Measurements from ENCODE around the gene CALN1. TPM values are rescaled to one million over a fixed set of nuclear protein-coding genes. Genes with fewer than 3 reads are reported as not detected.

Gene CALN1
- total RNA-seq, 2 donors from 2014 or later = 4.3 to 6.9 TPM

DNA sequence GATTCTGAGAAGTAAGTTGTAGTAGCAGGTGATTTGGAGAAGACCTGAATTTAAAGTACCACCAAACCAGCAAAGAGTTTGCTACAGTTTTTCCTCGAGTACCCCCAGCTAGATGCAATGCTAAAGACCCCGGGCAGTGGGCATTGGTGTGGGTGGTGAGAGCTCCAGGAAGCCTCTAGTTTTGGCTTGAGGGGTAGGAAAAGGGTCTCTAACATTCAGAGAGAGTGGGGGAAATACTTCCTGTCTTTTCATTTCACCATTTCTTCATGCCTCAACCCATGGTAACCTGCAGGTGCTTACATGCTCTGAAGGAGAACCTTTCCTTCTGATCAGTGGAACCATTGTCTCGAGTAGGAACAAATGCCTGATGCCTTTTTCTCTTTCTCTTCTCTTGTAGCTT is 352.2 kb downstream of the CALN1 start:
- H3K4me3 Mint-ChIP-seq = no peak overlapping the region
- H3K36me3 Mint-ChIP-seq (ENCODE audit: low read depth) = no peaks in the 10 kb centered on the region
- no peaks in the 10 kb centered on the region for H3K27me3 Mint-ChIP-seq (ENCODE audit: insufficient read depth)
- no peaks in the 10 kb centered on the region for H3K4me1 ChIP-seq (ENCODE audit: control insufficient read depth, insufficient read depth, low read length)
- H3K4me1 Mint-ChIP-seq = no peaks in the 10 kb centered on the region
- H3K9me3 ChIP-seq (ENCODE audit: control insufficient read depth, low read length) = peaks cover 9% of the 10 kb centered on the region
- no peak overlapping the region for H3K27ac ChIP-seq (ENCODE audit: low read depth, low read length)
- 60 to 85% methylated on average over 1 to 3 of the region's 3 CpGs for WGBS, 2 experiments (ENCODE audit: insufficient coverage in 1 of 2, insufficient read length in 1 of 2)
- H3K36me3 ChIP-seq (ENCODE audit: control insufficient read depth, insufficient read depth, low read length) = no peaks in the 10 kb centered on the region
- TF ChIP-seq, protein P1, sequence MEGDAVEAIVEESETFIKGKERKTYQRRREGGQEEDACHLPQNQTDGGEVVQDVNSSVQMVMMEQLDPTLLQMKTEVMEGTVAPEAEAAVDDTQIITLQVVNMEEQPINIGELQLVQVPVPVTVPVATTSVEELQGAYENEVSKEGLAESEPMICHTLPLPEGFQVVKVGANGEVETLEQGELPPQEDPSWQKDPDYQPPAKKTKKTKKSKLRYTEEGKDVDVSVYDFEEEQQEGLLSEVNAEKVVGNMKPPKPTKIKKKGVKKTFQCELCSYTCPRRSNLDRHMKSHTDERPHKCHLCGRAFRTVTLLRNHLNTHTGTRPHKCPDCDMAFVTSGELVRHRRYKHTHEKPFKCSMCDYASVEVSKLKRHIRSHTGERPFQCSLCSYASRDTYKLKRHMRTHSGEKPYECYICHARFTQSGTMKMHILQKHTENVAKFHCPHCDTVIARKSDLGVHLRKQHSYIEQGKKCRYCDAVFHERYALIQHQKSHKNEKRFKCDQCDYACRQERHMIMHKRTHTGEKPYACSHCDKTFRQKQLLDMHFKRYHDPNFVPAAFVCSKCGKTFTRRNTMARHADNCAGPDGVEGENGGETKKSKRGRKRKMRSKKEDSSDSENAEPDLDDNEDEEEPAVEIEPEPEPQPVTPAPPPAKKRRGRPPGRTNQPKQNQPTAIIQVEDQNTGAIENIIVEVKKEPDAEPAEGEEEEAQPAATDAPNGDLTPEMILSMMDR (conservative IDR thresholded peaks at IDR 0.05) = no peak
- H3K27ac Mint-ChIP-seq = no peak overlapping the region
- H3K9me3 Mint-ChIP-seq = peaks cover 6% of the 10 kb centered on the region
- H3K4me3 ChIP-seq (ENCODE audit: low read length) = no peak overlapping the region
- DNase-seq = no peak
- no peak overlapping the region for H3K9ac ChIP-seq (ENCODE audit: extremely low read depth, low read length, poor library complexity, severe bottlenecking)
- no peaks in the 10 kb centered on the region for H3K27me3 ChIP-seq (ENCODE audit: control insufficient read depth, insufficient read depth, low read length, poor library complexity, severe bottlenecking)

DNA sequence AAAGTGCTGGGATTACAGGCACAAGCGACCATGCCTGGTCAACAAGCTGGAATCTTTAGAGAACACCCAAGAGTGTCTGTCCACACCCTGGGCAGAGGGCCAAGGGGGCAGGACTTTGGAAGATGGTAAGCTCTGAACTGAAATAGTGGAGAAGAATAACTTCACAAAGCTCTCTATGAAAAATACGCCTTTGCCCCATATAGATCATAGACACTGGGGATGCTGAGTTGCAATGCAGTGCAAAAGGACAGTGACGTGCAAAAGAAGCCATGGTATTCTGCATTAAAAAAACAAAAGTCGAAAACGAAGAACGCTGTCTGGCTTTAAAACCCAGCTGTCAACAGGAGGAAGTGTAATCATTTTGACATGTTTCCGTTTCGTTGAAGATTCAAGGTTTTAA is 353.6 kb downstream of the CALN1 start:
- H3K27me3 Mint-ChIP-seq (ENCODE audit: insufficient read depth) = no peaks in the 10 kb centered on the region
- no peak for DNase-seq
- peaks cover 12% of the 10 kb centered on the region for H3K9me3 Mint-ChIP-seq
- Histone ChIP-seq H3K4me1 (ENCODE audit: control insufficient read depth, insufficient read depth, low read length) (no peaks in the 10 kb centered on the region), H3K9ac (ENCODE audit: extremely low read depth, low read length, poor library complexity, severe bottlenecking) (no peak overlapping the region), H3K9me3 (ENCODE audit: control insufficient read depth, low read length) (peaks cover 9% of the 10 kb centered on the region), H3K36me3 (ENCODE audit: control insufficient read depth, insufficient read depth, low read length) (no peaks in the 10 kb centered on the region), H3K27me3 (ENCODE audit: control insufficient read depth, insufficient read depth, low read length, poor library complexity, severe bottlenecking) (no peaks in the 10 kb centered on the region), H3K4me3 (ENCODE audit: low read length) (no peak overlapping the region), H3K27ac (ENCODE audit: low read depth, low read length) (no peak overlapping the region)
- H3K36me3 Mint-ChIP-seq (ENCODE audit: low read depth) = no peaks in the 10 kb centered on the region
- TF ChIP-seq, protein P1 (conservative IDR thresholded peaks at IDR 0.05) = no peak
- H3K4me3 Mint-ChIP-seq = no peak overlapping the region
- H3K4me1 Mint-ChIP-seq = no peaks in the 10 kb centered on the region
- 94 to 96% methylated on average over 8 of the region's 8 CpGs for WGBS, 2 experiments (ENCODE audit: insufficient coverage in 1 of 2, insufficient read length in 1 of 2)
- H3K27ac Mint-ChIP-seq = no peak overlapping the region

DNA sequence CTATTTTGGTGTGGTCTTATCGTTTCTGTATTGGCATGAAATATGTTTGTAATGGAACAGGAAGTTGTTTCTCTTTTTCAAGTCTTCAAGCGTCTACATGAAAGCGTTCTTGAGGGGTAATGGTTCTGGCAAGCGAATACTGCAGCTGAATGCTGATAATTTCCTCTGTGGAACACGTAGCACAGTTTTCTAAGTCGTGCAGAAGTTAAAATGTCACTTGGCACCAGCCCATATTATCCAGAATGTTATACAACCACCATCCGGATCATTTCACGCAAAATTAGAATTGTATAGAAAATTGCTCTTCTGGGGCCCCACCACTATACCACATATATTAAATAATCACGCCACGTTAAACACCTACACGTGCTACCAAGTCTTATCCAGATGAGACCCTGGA is 354.3 kb downstream of the CALN1 start:
- no peak overlapping the region for H3K4me3 ChIP-seq (ENCODE audit: low read length)
- Mint-ChIP-seq H3K27ac (no peak overlapping the region), H3K4me3 (no peak overlapping the region), H3K27me3 (ENCODE audit: insufficient read depth) (no peaks in the 10 kb centered on the region), H3K36me3 (ENCODE audit: low read depth) (no peaks in the 10 kb centered on the region), H3K9me3 (peaks cover 12% of the 10 kb centered on the region), H3K4me1 (no peaks in the 10 kb centered on the region)
- no peaks in the 10 kb centered on the region for H3K4me1 ChIP-seq (ENCODE audit: control insufficient read depth, insufficient read depth, low read length)
- DNase-seq = no peak
- WGBS, 2 experiments (ENCODE audit: insufficient coverage in 1 of 2, insufficient read length in 1 of 2) = 94 to 97% methylated on average over 6 to 11 of the region's 11 CpGs
- H3K27ac ChIP-seq (ENCODE audit: low read depth, low read length) = no peak overlapping the region
- TF ChIP-seq, protein P1 (conservative IDR thresholded peaks at IDR 0.05) = no peak
- no peaks in the 10 kb centered on the region for H3K36me3 ChIP-seq (ENCODE audit: control insufficient read depth, insufficient read depth, low read length)
- no peaks in the 10 kb centered on the region for H3K27me3 ChIP-seq (ENCODE audit: control insufficient read depth, insufficient read depth, low read length, poor library complexity, severe bottlenecking)
- no peak overlapping the region for H3K9ac ChIP-seq (ENCODE audit: extremely low read depth, low read length, poor library complexity, severe bottlenecking)
- H3K9me3 ChIP-seq (ENCODE audit: control insufficient read depth, low read length) = peaks cover 9% of the 10 kb centered on the region

Measured in endodermal cell (in vitro differentiated cells).